DOHH2 (cell line): ENCODE measurements around the gene FAM83C.

Experiments
- H3F3A ChIP-seq: fragments of 200-600 bp; sonication (generic), shearing (Covaris generic); 2 replicates; pipeline ENCODE4 v1.6.0; 2016; ENCODE audit warnings: antibody characterized with exemption, mild to moderate bottlenecking; ENCODE audit not compliant: control insufficient read depth, insufficient read depth
- H3K27ac ChIP-seq: fragments of 200-600 bp; sonication (generic); 2 replicates; pipeline ENCODE4 v1.5.1; 2014; ENCODE audit warnings: low read depth, mild to moderate bottlenecking, low read length, moderate library complexity
- H3K27me3 ChIP-seq: fragments of 200-600 bp; sonication (generic); 2 replicates; pipeline ENCODE4 v1.6.1; 2014; ENCODE audit warnings: mild to moderate bottlenecking, low read length, mixed read lengths; ENCODE audit not compliant: control insufficient read depth
- H3K36me3 ChIP-seq: fragments of 200-600 bp; sonication (generic); 2 replicates; pipeline ENCODE4 v1.6.1; 2014; ENCODE audit warnings: mild to moderate bottlenecking, low read length, moderate library complexity, mixed read lengths; ENCODE audit not compliant: control insufficient read depth
- H3K4me1 ChIP-seq: fragments of 200-600 bp; sonication (generic); 2 replicates; pipeline ENCODE4 v1.6.1; 2014; ENCODE audit warnings: mild to moderate bottlenecking, low read length, mixed read lengths; ENCODE audit not compliant: control insufficient read depth
- H3K4me2 ChIP-seq: fragments of 200-600 bp; sonication (generic); 2 replicates; pipeline ENCODE4 v1.6.0; 2014; ENCODE audit warnings: mild to moderate bottlenecking, low read length, moderate library complexity
- H3K4me3 ChIP-seq: fragments of 200-600 bp; sonication (generic); 2 replicates; pipeline ENCODE4 v1.5.1; 2014; ENCODE audit warnings: mild to moderate bottlenecking, low read length, mixed read lengths
- H3K79me2 ChIP-seq: fragments of 200-600 bp; sonication (generic); 2 replicates; pipeline ENCODE4 v1.6.1; 2014; ENCODE audit warnings: mild to moderate bottlenecking, low read length, mixed read lengths; ENCODE audit not compliant: control insufficient read depth
- H3K9me2 ChIP-seq: fragments of 200-600 bp; sonication (generic); replicated peaks from 2 replicates; pipeline ENCODE4 v1.6.1; 2014; ENCODE audit warnings: mild to moderate bottlenecking, low read length, mixed read lengths; ENCODE audit not compliant: control insufficient read depth
- H3K9me3 ChIP-seq: fragments of 200-600 bp; sonication (generic); 2 replicates; pipeline ENCODE4 v1.6.1; 2014; ENCODE audit warnings: antibody characterized with exemption, low read length, mixed read lengths; ENCODE audit not compliant: control insufficient read depth, insufficient read depth
- H4K20me1 ChIP-seq: fragments of 200-600 bp; sonication (generic); 2 replicates; pipeline ENCODE4 v1.6.0; 2014; ENCODE audit warnings: low read depth, mild to moderate bottlenecking, antibody characterized with exemption, low read length, moderate library complexity; ENCODE audit not compliant: control insufficient read depth, insufficient read depth
- EZH2phosphoT487 ChIP-seq: fragments of 200-600 bp; sonication (generic); IDR thresholded peaks from 2 replicates; pipeline ENCODE4 v1.6.1; 2017; ENCODE audit warnings: borderline replicate concordance, mild to moderate bottlenecking, antibody characterized with exemption, low read length, moderate library complexity, mixed read lengths
- TF ChIP-seq, protein P1 (sequence below): fragments of 200-600 bp; sonication (generic); IDR thresholded peaks from one replicate; pipeline ENCODE4 v1.5.1; 2014; ENCODE audit warnings: antibody characterized with exemption, mild to moderate bottlenecking, low read depth, low read length; ENCODE audit not compliant: poor library complexity, severe bottlenecking

Gene FAM83C

DNA sequence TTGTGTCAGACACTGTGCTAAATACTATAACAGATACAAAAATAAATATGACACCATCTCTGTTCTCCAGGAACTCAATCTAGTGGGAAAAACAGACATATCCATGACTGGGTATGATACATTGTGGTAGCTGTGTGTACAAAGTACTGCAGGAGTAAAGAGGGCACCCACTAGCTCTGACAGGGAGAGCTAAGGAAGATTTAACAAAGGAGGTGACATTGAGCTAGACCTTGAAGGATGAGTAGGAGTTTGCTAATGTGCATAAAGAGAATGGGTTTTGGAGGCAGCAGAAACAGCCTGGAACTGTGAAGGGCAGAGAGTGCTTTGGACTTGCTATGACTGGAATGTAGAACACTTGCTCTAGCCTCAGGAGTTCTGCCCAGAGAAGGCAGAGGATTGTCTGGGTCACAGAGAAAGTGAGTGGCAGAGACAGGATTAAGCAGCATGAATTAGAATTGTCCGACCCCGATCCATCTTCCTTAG, 51.4 kb downstream of the FAM83C start:
- no peaks in the 10 kb centered on the region for H3F3A ChIP-seq
- no peak overlapping the region for H3K4me3 ChIP-seq
- H3K79me2 ChIP-seq: no peaks in the 10 kb centered on the region
- peaks cover 19% of the 10 kb centered on the region for H3K27me3 ChIP-seq
- TF ChIP-seq, protein P1, sequence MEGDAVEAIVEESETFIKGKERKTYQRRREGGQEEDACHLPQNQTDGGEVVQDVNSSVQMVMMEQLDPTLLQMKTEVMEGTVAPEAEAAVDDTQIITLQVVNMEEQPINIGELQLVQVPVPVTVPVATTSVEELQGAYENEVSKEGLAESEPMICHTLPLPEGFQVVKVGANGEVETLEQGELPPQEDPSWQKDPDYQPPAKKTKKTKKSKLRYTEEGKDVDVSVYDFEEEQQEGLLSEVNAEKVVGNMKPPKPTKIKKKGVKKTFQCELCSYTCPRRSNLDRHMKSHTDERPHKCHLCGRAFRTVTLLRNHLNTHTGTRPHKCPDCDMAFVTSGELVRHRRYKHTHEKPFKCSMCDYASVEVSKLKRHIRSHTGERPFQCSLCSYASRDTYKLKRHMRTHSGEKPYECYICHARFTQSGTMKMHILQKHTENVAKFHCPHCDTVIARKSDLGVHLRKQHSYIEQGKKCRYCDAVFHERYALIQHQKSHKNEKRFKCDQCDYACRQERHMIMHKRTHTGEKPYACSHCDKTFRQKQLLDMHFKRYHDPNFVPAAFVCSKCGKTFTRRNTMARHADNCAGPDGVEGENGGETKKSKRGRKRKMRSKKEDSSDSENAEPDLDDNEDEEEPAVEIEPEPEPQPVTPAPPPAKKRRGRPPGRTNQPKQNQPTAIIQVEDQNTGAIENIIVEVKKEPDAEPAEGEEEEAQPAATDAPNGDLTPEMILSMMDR: no peak
- no peak for TF ChIP-seq EZH2phosphoT487
- H3K4me1 ChIP-seq: no peaks in the 10 kb centered on the region
- no peak overlapping the region for H3K27ac ChIP-seq
- H3K4me2 ChIP-seq: no peak overlapping the region
- no peaks in the 10 kb centered on the region for H3K9me2 ChIP-seq
- no peaks in the 10 kb centered on the region for H4K20me1 ChIP-seq
- no peaks in the 10 kb centered on the region for H3K9me3 ChIP-seq
- no peaks in the 10 kb centered on the region for H3K36me3 ChIP-seq

DNA sequence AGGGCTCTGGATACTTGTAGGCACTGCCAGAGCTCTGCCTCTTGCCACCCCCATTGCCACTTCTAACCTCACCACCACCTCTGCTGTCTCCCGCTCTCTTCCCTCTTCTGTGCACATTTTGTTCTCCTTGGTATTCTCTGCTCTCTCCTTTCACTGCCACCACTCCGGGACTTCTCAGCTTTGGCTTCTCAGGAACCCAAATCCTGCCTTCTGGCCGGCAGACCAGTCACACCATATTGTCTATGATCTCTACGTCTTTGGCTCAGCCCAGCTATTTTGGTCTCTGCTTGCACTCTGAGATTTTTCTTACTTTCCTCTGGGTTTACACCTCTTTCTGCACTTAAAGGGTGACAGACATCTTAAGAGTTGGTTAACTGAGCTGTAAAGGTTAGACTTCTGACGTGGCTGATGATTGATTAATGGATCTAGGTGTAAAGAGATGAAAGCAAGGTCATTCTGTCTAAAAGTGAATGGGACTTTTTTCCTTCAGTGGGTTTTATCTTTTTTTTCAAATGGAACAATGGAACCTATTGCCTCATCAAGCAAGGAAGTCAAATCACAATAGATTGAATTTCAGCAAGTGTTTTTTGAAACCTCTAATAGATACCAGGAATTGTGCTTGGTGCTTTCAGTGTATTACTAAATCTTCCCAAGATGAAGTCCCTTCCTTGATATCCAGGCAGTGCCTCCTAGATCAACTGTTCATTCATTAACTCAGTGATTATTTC, 52.0 kb downstream of the FAM83C start:
- no peaks in the 10 kb centered on the region for H3K9me3 ChIP-seq
- no peaks in the 10 kb centered on the region for H3K36me3 ChIP-seq
- no peaks in the 10 kb centered on the region for H4K20me1 ChIP-seq
- H3K4me2 ChIP-seq: no peak overlapping the region
- no peak overlapping the region for H3K27ac ChIP-seq
- H3F3A ChIP-seq: no peaks in the 10 kb centered on the region
- H3K9me2 ChIP-seq: no peaks in the 10 kb centered on the region
- peaks cover 19% of the 10 kb centered on the region for H3K27me3 ChIP-seq
- no peak overlapping the region for H3K4me3 ChIP-seq
- no peaks in the 10 kb centered on the region for H3K79me2 ChIP-seq
- TF ChIP-seq, protein P1: no peak
- no peak for TF ChIP-seq EZH2phosphoT487
- H3K4me1 ChIP-seq: no peaks in the 10 kb centered on the region

DNA sequence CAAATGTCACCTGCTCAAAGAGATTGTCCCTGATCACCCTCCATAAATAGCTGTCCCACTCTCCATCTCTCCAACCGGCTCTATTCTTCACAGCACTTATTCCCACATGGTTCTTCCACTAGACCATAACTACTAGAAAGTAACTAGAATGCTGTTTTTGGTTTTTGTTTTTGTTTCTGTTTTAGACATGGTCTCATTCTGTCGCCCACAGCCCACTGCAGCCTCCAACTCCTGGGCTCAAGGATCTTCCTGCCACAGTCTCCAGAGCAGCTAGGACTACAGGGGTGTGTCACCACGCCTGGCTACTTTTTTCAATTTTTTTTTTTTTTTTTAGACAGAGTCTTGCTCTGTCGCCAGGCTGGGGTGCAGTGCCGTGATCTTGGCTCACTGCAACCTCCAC, 53.5 kb downstream of the FAM83C start:
- Histone ChIP-seq H3F3A (no peaks in the 10 kb centered on the region), H3K4me3 (no peak overlapping the region), H3K79me2 (no peaks in the 10 kb centered on the region), H3K9me2 (no peaks in the 10 kb centered on the region), H3K4me1 (no peaks in the 10 kb centered on the region), H4K20me1 (no peaks in the 10 kb centered on the region), H3K27me3 (peaks cover 24% of the 10 kb centered on the region), H3K36me3 (no peaks in the 10 kb centered on the region), H3K9me3 (no peaks in the 10 kb centered on the region), H3K27ac (no peak overlapping the region), H3K4me2 (no peak overlapping the region)
- TF ChIP-seq, protein P1: no peak
- TF ChIP-seq EZH2phosphoT487: no peak
